ENCODE measurements around the gene SPNS2. TPM values are rescaled to one million over a fixed set of nuclear protein-coding genes. Genes with fewer than 3 reads are reported as not detected.

Gene SPNS2
- total RNA-seq, 1 experiment from 2014 or later, result 0.33 TPM

DNA sequence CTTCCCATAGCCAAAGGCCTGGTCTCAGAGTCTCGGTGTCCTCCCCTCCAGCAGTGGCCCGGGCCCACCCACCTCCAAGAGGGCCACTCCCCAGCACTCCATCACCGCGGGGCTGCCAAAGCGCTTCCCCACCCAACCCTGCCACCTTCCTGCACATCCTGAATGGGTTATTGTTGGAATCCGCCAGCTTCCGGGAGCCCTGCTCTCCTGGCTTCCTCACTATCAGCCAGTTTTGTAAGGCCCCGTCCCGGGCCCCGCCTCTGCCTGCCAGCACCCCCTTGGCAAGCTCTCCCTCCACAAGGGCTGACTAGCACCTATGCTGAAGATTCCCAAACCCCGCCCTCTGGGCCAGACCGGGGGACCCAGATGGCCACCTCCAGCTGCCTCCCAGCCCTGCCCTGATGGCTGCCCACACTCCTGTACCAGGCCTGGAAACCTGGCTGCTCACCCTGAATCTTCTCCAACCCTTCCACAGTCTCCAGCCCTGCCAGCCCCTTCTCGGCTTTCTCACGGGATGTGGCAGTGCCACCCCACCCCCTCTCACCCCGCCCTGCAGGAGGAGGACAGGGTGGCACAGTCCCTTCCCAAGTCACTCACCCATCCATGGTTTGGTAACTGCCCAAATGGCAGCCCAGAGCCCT is 42.1 kb downstream of the SPNS2 start:
- no peak overlapping the region for H2BK120ac ChIP-seq (ENCODE audit: low read depth, low read length, poor library complexity, severe bottlenecking)
- H4K20me1 ChIP-seq (ENCODE audit: control insufficient read depth, insufficient read depth, insufficient read length), result peaks cover 5% of the 10 kb centered on the region
- H3K4me1 Mint-ChIP-seq, result peaks cover 10 to 11% of the 10 kb centered on the region in 2 experiments
- H3K9ac ChIP-seq (ENCODE audit: extremely low read depth, insufficient read length, low read length), result no peak overlapping the region
- no peak overlapping the region for H3K14ac ChIP-seq (ENCODE audit: insufficient read depth, low read length)
- H2BK12ac ChIP-seq (ENCODE audit: insufficient read length, low read depth, low read length), result no peak overlapping the region
- no peak overlapping the region for H2BK5ac ChIP-seq (ENCODE audit: insufficient read length, low read length)
- no peaks in the 10 kb centered on the region for H3K9me3 ChIP-seq (ENCODE audit: control insufficient read depth, low read depth, low read length)
- no peak overlapping the region for H2BK15ac ChIP-seq (ENCODE audit: low read depth, low read length)
- H4K8ac ChIP-seq (replicated peaks; ENCODE audit: insufficient read length, low read depth, low read length), result no peak overlapping the region
- H3K23ac ChIP-seq (ENCODE audit: insufficient read length, low read depth, low read length), result no peak overlapping the region
- H3K27me3 ChIP-seq (ENCODE audit: insufficient read depth, low read length), result no peaks in the 10 kb centered on the region
- H3K4ac ChIP-seq (ENCODE audit: low read depth, low read length), result no peak overlapping the region
- no peak overlapping the region for H2AFZ ChIP-seq (ENCODE audit: low read length)
- H3K9me3 Mint-ChIP-seq, result no peaks in the 10 kb centered on the region
- WGBS (ENCODE audit: extremely low coverage, insufficient read length, low lambda C conversion rate), result no CpG with 5 or more reads among the region's 15 CpGs
- H2BK20ac ChIP-seq (ENCODE audit: low read depth, low read length, poor library complexity, severe bottlenecking), result no peak overlapping the region
- H3K79me2 ChIP-seq (ENCODE audit: insufficient read depth, low read length), result no peaks in the 10 kb centered on the region
- H4K91ac ChIP-seq (ENCODE audit: insufficient read length, low read depth, low read length), result no peak overlapping the region
- no peak overlapping the region for H3K27ac ChIP-seq (ENCODE audit: insufficient read length, low read depth, low read length)
- H3T11ph ChIP-seq (ENCODE audit: low read length), result no peak overlapping the region
- no peak overlapping the region for H3K4me3 Mint-ChIP-seq
- peaks cover under 1% of the 10 kb centered on the region; the same call in 1 of the 2 replicates for H3K27me3 Mint-ChIP-seq (ENCODE audit: low read depth)
- no peaks in the 10 kb centered on the region; the same call in 1 of the 2 replicates for H3K4me1 ChIP-seq (ENCODE audit: insufficient read depth, low read length)
- no peak overlapping the region for H3K27ac Mint-ChIP-seq
- H3K79me1 ChIP-seq (ENCODE audit: insufficient read depth, low read depth, low read length, poor library complexity, severe bottlenecking), result no peaks in the 10 kb centered on the region
- no peak overlapping the region for H3K18ac ChIP-seq (ENCODE audit: insufficient read length, low read depth, low read length)
- H3K56ac ChIP-seq (ENCODE audit: insufficient read length, low read depth, low read length), result no peak overlapping the region
- H3K36me3 Mint-ChIP-seq (ENCODE audit: insufficient read depth in 1 of 3, low read depth in 3 of 3), result peaks cover 21 to 75% (median 51%) of the 10 kb centered on the region in 3 experiments
- DNase-seq, result no peak
- no peak overlapping the region for H2AK5ac ChIP-seq (ENCODE audit: insufficient read length, low read length)
- no peaks in the 10 kb centered on the region for H3K23me2 ChIP-seq (ENCODE audit: insufficient read length, low read depth, low read length, poor library complexity, severe bottlenecking)
- TF ChIP-seq, protein P1, sequence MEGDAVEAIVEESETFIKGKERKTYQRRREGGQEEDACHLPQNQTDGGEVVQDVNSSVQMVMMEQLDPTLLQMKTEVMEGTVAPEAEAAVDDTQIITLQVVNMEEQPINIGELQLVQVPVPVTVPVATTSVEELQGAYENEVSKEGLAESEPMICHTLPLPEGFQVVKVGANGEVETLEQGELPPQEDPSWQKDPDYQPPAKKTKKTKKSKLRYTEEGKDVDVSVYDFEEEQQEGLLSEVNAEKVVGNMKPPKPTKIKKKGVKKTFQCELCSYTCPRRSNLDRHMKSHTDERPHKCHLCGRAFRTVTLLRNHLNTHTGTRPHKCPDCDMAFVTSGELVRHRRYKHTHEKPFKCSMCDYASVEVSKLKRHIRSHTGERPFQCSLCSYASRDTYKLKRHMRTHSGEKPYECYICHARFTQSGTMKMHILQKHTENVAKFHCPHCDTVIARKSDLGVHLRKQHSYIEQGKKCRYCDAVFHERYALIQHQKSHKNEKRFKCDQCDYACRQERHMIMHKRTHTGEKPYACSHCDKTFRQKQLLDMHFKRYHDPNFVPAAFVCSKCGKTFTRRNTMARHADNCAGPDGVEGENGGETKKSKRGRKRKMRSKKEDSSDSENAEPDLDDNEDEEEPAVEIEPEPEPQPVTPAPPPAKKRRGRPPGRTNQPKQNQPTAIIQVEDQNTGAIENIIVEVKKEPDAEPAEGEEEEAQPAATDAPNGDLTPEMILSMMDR (conservative IDR thresholded peaks at IDR 0.05), result no peak
- H4K5ac ChIP-seq (ENCODE audit: insufficient read length, low read depth, low read length), result no peak overlapping the region
- no peak overlapping the region for H3K4me2 ChIP-seq (ENCODE audit: insufficient read depth, insufficient read length, low read length)
